Upper lobe of left lung (tissue), 4 donors: ENCODE results near the gene MARK4.

Experiments used
- CTCF ChIP-seq, 6 experiments: fragments of 450-650 bp in 4 of 6; fragments of 200-600 bp in 2 of 6; sonication (generic) in 2 of 6; IDR thresholded peaks; one replicate each; pipeline ENCODE4 v1.5.1; 2016 to 2019; ENCODE audit warnings: antibody characterized with exemption in 6 of 6
- POLR2A ChIP-seq, 4 donors: fragments of 450-650 bp; IDR thresholded peaks; one replicate each; pipeline ENCODE4 v1.5.1; 2016 to 2017; ENCODE audit warnings: antibody characterized with exemption in 4 of 4, mild to moderate bottlenecking in 2 of 4
- POLR2AphosphoS5 ChIP-seq, 2 donors: sonication (generic); formaldehyde crosslinking; IDR thresholded peaks; one replicate each; pipeline ENCODE4 v1.5.1; 2017; ENCODE audit warnings: antibody characterized with exemption in 2 of 2

- TF ChIP-seq POLR2AphosphoS5 (IDR thresholded peaks at IDR 0.05): no peak
- TF ChIP-seq POLR2A (IDR thresholded peaks at IDR 0.05): no peak
- TF ChIP-seq CTCF (IDR thresholded peaks at IDR 0.05): no peak
These were observed 747 bp upstream of the MARK4 start for GRCh38 chr19:45250216-45250831.
